BLaER1 (cell line): ENCODE measurements around the gene HBS1L.

ENCODE experiments used
- H3K27ac ChIP-seq: shearing (Covaris generic); formaldehyde crosslinking; 2 replicates; pipeline ENCODE4 v1.8.1; 2022
- H3K27me3 ChIP-seq: shearing (Covaris generic); formaldehyde crosslinking; 2 replicates; pipeline ENCODE4 v1.8.1; 2022
- H3K36me3 ChIP-seq: shearing (Covaris generic); formaldehyde crosslinking; 2 replicates; pipeline ENCODE4 v1.8.1; 2022
- H3K4me1 ChIP-seq: shearing (Covaris generic); formaldehyde crosslinking; 2 replicates; pipeline ENCODE4 v1.8.1; 2022
- H3K4me2 ChIP-seq: shearing (Covaris generic); formaldehyde crosslinking; 2 replicates; pipeline ENCODE4 v1.8.1; 2022
- H3K4me3 ChIP-seq: shearing (Covaris generic); formaldehyde crosslinking; 2 replicates; pipeline ENCODE4 v1.8.1; 2022
- H3K9ac ChIP-seq: shearing (Covaris generic); formaldehyde crosslinking; 2 replicates; pipeline ENCODE4 v1.8.1; 2022
- H3K9me3 ChIP-seq: shearing (Covaris generic); formaldehyde crosslinking; 2 replicates; pipeline ENCODE4 v1.8.1; 2022
- H4K20me1 ChIP-seq: shearing (Covaris generic); formaldehyde crosslinking; 2 replicates; pipeline ENCODE4 v1.8.1; 2022
- Cebpa-rat ChIP-seq: shearing (Covaris generic); IDR thresholded peaks from 2 replicates; pipeline ENCODE4 v1.8.1; 2022

Gene HBS1L

DNA sequence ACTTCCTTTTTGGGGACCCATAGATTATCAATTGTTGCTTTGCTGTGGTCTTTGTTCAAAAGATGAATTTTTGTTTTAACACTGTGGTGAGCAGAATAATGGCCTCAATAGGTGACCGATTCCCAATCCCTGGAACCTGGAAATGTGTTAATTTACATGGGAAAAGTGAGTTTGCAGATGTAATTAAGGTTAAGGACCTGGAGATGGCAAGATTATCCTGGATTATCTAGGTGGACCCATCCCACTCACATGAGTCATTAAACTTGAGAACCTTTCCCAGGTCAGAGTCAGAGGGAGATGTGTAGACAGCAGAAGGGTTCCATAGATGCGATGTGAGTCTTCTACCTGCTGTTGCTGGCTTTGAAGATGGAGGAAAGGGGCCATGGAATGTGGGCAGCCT is 36.2 kb upstream of the HBS1L start:
- H3K36me3 ChIP-seq = no peaks in the 10 kb centered on the region
- peaks cover 96% of the 10 kb centered on the region for H3K4me1 ChIP-seq
- H3K9me3 ChIP-seq = peaks cover 5% of the 10 kb centered on the region; the same call in 1 of the 2 replicates
- H3K4me3 ChIP-seq = no peak overlapping the region
- H3K4me2 ChIP-seq = peak overlapping the region; percentile 83
- H3K27me3 ChIP-seq = no peaks in the 10 kb centered on the region
- H4K20me1 ChIP-seq = no peaks in the 10 kb centered on the region
- 0 out of 2 replicates have a peak overlapping the region, but pooled peaks have one; percentile 12 for H3K9ac ChIP-seq
- TF ChIP-seq Cebpa-rat = no peak
- H3K27ac ChIP-seq = peak overlapping the region; percentile 91

DNA sequence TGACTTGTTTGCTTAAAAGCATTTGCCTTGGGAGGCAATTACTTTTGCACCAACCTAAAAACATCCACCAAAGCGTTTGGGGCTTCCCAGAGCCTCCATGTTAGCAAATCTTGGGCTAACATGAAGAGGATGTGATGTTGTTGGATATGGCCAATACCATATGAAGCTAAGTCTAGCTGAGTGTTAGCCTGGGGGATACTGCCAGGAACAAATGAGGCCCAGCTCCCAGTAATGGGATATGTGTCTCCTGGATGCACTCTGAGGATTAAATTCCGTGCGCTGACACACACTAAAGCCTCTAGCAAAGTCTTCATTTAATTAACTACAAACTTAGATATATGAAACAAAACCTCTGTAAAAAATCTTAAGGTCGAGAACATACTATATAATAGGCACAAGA is 35.3 kb upstream of the HBS1L start:
- no peaks in the 10 kb centered on the region for H3K27me3 ChIP-seq
- TF ChIP-seq Cebpa-rat = no peak
- peak overlapping the region; percentile 83 for H3K4me2 ChIP-seq
- H3K36me3 ChIP-seq = no peaks in the 10 kb centered on the region
- peak overlapping the region; percentile 91 for H3K27ac ChIP-seq
- H3K4me1 ChIP-seq = peaks cover 99% of the 10 kb centered on the region
- H3K9ac ChIP-seq = no peak overlapping the region
- H4K20me1 ChIP-seq = no peaks in the 10 kb centered on the region
- H3K9me3 ChIP-seq = peaks cover 5% of the 10 kb centered on the region; the same call in 1 of the 2 replicates
- H3K4me3 ChIP-seq = no peak overlapping the region

DNA sequence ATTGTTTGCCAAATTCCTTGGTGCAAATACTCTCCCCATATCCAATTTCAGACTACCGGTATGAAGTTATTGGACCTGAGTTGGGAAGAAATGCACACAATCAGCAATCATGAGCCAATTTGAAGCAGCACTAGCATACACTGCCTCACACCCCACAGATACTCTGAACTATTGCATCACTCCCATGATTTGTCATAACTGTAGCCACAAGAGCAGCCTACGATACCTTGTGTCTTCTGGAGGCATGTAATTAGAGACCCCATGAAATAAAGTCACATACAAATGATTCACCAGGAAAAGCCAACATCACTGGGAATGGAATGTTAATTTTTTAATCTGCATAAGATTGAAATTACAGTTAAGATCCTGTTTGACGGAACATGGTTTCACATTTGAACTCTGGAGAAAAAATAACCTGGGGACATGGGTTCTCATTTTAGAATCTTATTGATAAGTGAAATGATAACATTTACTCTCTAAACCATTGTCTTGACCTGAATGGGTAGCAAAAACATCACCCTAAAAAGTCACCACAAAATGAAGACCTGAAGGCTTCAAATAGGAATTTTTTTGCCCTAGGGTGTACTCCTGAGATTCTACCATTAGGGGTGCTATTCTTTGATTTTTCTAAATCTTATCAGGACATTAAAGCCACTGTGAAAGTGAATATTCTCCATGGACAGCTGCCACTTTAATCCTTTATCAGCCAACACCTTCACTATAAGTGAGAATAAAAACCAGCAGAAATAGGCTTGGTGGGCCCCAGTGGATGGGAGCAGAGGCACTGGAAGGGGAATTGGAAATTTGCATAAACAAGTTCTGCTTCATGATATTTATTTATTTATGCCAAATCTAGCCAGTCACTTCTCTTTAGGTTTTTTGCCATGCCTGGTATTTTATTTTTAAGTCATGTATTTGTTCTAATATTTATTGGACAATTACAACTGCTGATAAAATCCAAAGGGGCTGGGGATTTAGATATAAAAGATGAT is 34.5 kb upstream of the HBS1L start:
- no peaks in the 10 kb centered on the region for H4K20me1 ChIP-seq
- no peak overlapping the region for H3K4me3 ChIP-seq
- peak overlapping the region; percentile 79; the same call in 1 of the 2 replicates for H3K9ac ChIP-seq
- H3K4me2 ChIP-seq = peak overlapping the region; percentile 83
- H3K36me3 ChIP-seq = no peaks in the 10 kb centered on the region
- peak overlapping the region; percentile 91 for H3K27ac ChIP-seq
- H3K27me3 ChIP-seq = no peaks in the 10 kb centered on the region
- TF ChIP-seq Cebpa-rat = peak; percentile 91
- peaks cover 99% of the 10 kb centered on the region for H3K4me1 ChIP-seq
- peaks cover 3% of the 10 kb centered on the region; the same call in 1 of the 2 replicates for H3K9me3 ChIP-seq

DNA sequence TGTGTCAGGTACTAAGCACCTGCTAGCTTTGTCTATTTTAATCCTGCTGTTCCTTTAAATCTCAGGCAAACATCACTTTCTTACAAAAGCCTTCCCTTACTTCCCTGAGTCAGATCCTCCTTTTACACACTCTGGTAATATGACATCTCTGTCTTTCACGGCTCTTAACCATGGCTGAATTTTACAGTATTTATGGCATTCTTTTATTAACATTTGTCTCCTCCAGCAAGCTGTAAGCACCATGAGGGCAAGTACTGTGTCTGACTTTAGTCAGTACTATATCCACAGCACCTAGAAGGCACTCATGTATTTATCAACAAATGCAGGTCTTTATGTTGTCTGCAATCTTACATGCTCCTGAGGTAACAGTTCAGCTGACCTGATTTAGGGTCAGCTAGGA is 33.7 kb upstream of the HBS1L start:
- no peaks in the 10 kb centered on the region for H3K36me3 ChIP-seq
- no peaks in the 10 kb centered on the region for H3K9me3 ChIP-seq
- H3K4me3 ChIP-seq = peak overlapping the region; percentile 43; the same call in 1 of the 2 replicates
- H3K27ac ChIP-seq = peak overlapping the region; percentile 91
- H3K4me2 ChIP-seq = peak overlapping the region; percentile 83
- H3K9ac ChIP-seq = peak overlapping the region; percentile 79; the same call in 1 of the 2 replicates
- no peaks in the 10 kb centered on the region for H4K20me1 ChIP-seq
- no peak for TF ChIP-seq Cebpa-rat
- H3K4me1 ChIP-seq = peaks cover 97% of the 10 kb centered on the region
- H3K27me3 ChIP-seq = no peaks in the 10 kb centered on the region

DNA sequence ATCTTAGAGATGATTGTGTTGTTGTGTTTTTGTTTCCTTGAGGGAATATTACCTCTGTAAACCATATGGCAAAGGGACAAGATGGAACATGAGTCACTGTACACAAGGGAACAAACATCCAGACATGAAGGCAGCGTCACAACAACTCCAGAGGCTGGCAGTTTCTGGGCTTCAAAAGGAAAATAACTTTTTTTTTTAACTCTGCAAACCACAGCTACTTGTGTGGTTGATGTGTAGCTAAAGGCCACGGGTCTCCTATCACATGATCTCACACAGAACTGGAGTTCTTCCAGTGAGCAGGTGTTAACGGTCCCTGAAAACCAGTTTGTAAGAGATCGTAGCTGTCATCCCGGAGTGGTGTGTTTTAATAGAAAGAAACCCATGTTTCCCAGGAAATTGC is 33.2 kb upstream of the HBS1L start:
- peak overlapping the region; percentile 91 for H3K27ac ChIP-seq
- peak overlapping the region; percentile 43; the same call in 1 of the 2 replicates for H3K4me3 ChIP-seq
- H3K9me3 ChIP-seq = peaks cover 3% of the 10 kb centered on the region; the same call in 1 of the 2 replicates
- no peak for TF ChIP-seq Cebpa-rat
- no peaks in the 10 kb centered on the region for H4K20me1 ChIP-seq
- H3K9ac ChIP-seq = peak overlapping the region; percentile 79
- no peaks in the 10 kb centered on the region for H3K36me3 ChIP-seq
- H3K4me2 ChIP-seq = peak overlapping the region; percentile 83
- H3K27me3 ChIP-seq = no peaks in the 10 kb centered on the region
- H3K4me1 ChIP-seq = peaks cover 92% of the 10 kb centered on the region

DNA sequence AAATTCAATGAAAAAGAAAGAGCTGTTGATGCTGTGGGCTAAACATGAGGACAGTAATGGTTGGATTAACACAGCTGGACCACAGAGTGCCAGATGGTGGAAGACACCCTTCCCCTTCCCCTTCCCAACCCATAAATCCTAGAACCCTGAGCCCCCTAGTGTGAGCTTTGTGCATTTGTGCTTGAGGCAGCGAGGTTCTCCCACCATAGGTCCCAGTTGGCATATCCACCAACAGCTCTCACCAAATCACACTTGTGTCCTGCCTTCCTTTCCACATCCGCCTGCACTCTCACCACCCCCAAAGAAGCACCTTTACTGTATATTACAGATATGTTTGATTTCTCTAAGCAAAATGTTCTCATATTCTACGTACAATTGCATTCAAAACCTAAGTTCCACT is 32.8 kb upstream of the HBS1L start:
- peak overlapping the region; percentile 83 for H3K4me2 ChIP-seq
- H3K4me1 ChIP-seq = peaks cover 88% of the 10 kb centered on the region
- peak overlapping the region; percentile 43 for H3K4me3 ChIP-seq
- H3K27ac ChIP-seq = peak overlapping the region; percentile 91
- TF ChIP-seq Cebpa-rat = no peak
- H3K27me3 ChIP-seq = no peaks in the 10 kb centered on the region
- H3K36me3 ChIP-seq = no peaks in the 10 kb centered on the region
- H4K20me1 ChIP-seq = no peaks in the 10 kb centered on the region
- peak overlapping the region; percentile 79 for H3K9ac ChIP-seq
- peaks cover 7% of the 10 kb centered on the region for H3K9me3 ChIP-seq

DNA sequence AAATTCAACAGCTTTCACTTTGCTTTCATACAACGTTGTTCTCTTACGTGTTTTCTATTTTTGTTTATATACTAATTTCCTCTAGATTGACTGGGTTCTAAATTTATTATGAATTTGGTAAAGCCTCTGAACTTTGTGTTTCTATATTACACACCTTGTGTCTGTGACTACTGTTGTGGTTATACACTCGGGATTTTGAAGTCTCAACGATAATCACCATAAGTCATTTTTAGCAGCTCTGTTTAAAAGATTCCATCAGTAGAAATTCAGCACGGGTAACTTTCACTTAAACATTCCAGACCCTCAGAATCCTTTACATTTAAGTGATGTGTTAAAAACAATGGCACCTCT is 31.8 kb upstream of the HBS1L start:
- peak overlapping the region; percentile 43 for H3K4me3 ChIP-seq
- no peaks in the 10 kb centered on the region for H3K27me3 ChIP-seq
- no peaks in the 10 kb centered on the region for H4K20me1 ChIP-seq
- H3K27ac ChIP-seq = peak overlapping the region; percentile 91
- no peaks in the 10 kb centered on the region for H3K36me3 ChIP-seq
- H3K9ac ChIP-seq = peak overlapping the region; percentile 79
- H3K4me2 ChIP-seq = peak overlapping the region; percentile 83
- peaks cover 78% of the 10 kb centered on the region for H3K4me1 ChIP-seq
- TF ChIP-seq Cebpa-rat = no peak
- H3K9me3 ChIP-seq = peaks cover 18% of the 10 kb centered on the region

DNA sequence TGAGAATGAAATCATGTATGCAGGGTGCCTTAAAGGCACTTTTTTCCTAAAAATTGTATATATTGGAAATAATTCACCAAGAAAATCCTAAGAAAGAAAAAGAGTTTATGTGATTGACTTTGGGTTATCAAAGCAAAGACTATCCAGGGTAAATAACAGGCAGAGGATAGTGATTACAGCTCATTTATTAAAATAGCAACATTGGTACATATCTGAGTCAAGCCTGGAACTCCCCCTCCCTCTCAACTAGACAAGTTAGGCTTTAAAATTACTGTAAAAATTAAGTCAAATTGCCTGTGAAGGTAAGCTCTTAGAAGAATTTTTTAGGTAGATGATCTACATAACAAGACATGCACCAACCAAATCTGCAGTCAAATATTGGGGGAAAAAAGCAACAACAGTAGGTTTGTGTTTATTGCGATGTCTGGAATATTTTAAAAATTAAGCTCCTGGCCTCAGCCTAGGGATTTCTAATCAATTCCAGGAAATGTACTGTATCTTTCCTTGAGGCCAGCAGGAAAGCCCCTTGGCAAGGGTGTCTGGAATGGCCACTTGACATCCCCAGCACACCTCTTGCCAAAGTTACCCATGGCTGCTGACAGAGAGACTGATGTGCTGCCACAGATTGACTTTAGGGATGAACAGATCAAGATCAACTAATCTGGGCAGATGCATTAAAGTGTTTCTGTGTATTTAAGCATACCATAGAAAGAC is 31.2 kb upstream of the HBS1L start:
- Histone ChIP-seq H3K4me2 (peak overlapping the region; percentile 83), H4K20me1 (no peaks in the 10 kb centered on the region), H3K4me1 (peaks cover 72% of the 10 kb centered on the region), H3K36me3 (no peaks in the 10 kb centered on the region), H3K4me3 (peak overlapping the region; percentile 43), H3K27ac (peak overlapping the region; percentile 91), H3K9ac (peak overlapping the region; percentile 79), H3K9me3 (peaks cover 23% of the 10 kb centered on the region), H3K27me3 (no peaks in the 10 kb centered on the region)
- no peak for TF ChIP-seq Cebpa-rat

DNA sequence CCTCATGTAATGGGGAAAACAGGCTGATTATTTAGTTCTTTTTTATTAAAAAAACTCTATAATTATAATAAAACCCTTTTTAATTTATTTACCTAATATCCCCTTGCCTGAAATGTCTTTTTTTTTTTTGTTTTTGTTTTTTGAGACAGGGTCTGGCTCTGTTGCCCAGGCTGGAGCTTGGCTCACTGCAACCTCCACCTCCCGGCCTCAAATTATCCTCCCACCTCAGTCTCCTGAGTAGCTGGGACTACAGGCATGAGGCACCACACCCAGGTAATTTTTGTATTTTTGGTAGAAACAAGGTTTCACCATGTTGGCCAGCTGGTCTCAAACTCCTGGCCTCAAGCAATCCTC is 30.3 kb upstream of the HBS1L start:
- no peaks in the 10 kb centered on the region for H3K27me3 ChIP-seq
- no peaks in the 10 kb centered on the region for H3K36me3 ChIP-seq
- H3K4me2 ChIP-seq = peak overlapping the region; percentile 53
- TF ChIP-seq Cebpa-rat = no peak
- no peaks in the 10 kb centered on the region for H4K20me1 ChIP-seq
- H3K9me3 ChIP-seq = peaks cover 33% of the 10 kb centered on the region
- H3K27ac ChIP-seq = peak overlapping the region; percentile 91
- H3K4me3 ChIP-seq = no peak overlapping the region
- peak overlapping the region; percentile 26; the same call in 1 of the 2 replicates for H3K9ac ChIP-seq
- peaks cover 63% of the 10 kb centered on the region for H3K4me1 ChIP-seq
